ENCODE measurements around the gene SMIM45.

DNA sequence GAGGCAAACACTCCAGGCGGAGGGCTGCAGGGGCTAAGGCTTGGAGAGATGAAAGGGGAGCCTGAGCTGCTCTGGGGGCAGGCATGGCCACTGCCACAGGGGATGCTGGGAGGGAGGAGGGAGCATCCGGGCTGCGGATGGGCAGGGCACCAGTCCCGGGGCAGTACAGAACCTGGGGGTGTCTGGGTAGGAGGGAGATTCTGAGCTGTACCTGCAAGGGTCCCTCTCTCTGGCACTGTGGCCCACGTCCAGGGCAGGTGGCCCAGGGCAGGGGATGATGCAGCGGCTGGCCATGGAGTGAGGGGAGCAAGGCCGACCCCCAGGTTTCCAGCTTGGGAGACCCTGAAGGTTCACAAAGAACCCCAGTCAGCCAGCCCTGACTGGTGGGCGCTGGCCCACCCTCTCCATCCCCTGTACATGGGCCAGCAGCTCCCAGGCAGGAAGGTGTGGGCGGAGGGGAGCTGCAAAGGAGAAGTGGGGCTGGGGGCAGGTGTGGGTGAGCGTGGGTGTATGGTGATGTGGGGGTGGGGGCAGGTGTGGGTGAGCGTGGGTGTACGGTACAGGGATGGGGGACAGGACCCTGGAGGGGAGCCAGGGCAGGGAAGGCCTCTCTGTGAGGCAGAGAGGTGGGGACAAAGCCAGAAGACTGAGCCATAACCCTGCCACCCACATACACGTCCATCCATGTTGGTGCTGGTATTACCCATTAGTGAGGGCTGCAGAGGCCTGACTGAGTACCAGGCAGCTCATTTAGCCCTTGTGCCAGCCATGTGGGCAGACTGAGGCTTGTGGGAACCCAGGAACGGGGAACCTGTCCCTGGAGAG, 23.1 kb upstream of the SMIM45 start:
- no peak for TF ChIP-seq CTCF (IDR thresholded peaks at IDR 0.05)
- TF ChIP-seq POLR2A (IDR thresholded peaks at IDR 0.05): no peak
- TF ChIP-seq EP300 (IDR thresholded peaks at IDR 0.05): no peak

Data from ovary (tissue), 3 donors.